Liver (tissue), 9 donors: ENCODE data around the gene CRLF1. TPM values are rescaled to one million over a fixed set of nuclear protein-coding genes. Genes with fewer than 3 reads are reported as not detected.

Experiments
- DNase-seq: peaks from one replicate; pipeline ENCODE4 v3.0.0-alpha.2; 2017; ENCODE audit warnings: low spot score
- H3K27ac ChIP-seq, 2 donors: one replicate each; pipeline ENCODE4 v1.7.0; 2013; ENCODE audit warnings: inconsistent platforms in 2 of 2, low read length in 2 of 2, control low read depth in 1 of 2, low read depth in 1 of 2, mild to moderate bottlenecking in 1 of 2
- H3K27me3 ChIP-seq, 4 donors: one replicate each; pipeline versions ENCODE4 v1.6.1 to v1.7.0; 2013; ENCODE audit warnings: low read length in 3 of 4, inconsistent platforms in 1 of 4, mild to moderate bottlenecking in 1 of 4, moderate library complexity in 1 of 4; ENCODE audit not compliant: control insufficient read depth in 4 of 4, insufficient read depth in 4 of 4
- H3K36me3 ChIP-seq, 4 donors: one replicate each; pipeline versions ENCODE4 v1.6.1 to v1.7.0; 2013; ENCODE audit warnings: low read length in 3 of 4, mild to moderate bottlenecking in 3 of 4, low read depth in 1 of 4, moderate library complexity in 1 of 4; ENCODE audit not compliant: control insufficient read depth in 4 of 4, insufficient read depth in 3 of 4
- H3K4me1 ChIP-seq, 4 donors: one replicate each; pipeline versions ENCODE4 v1.6.1 to v1.7.0; 2013; ENCODE audit warnings: low read length in 3 of 4, mild to moderate bottlenecking in 3 of 4, moderate library complexity in 1 of 4; ENCODE audit not compliant: control insufficient read depth in 4 of 4, insufficient read depth in 4 of 4
- H3K4me3 ChIP-seq, 3 donors: one replicate each; pipeline versions ENCODE4 v1.6.1 to v1.7.0; 2013; ENCODE audit warnings: low read length in 3 of 3, control low read depth in 1 of 3, low read depth in 1 of 3, mild to moderate bottlenecking in 1 of 3
- H3K9ac ChIP-seq, 2 donors: one replicate each; pipeline ENCODE4 v1.7.0; 2013; ENCODE audit warnings: low read length in 2 of 2, mild to moderate bottlenecking in 2 of 2, moderate library complexity in 2 of 2, control low read depth in 1 of 2, low read depth in 1 of 2
- H3K9me3 ChIP-seq, 4 donors: one replicate each; pipeline versions ENCODE4 v1.6.1 to v1.7.0; 2013; ENCODE audit warnings: low read length in 3 of 4; ENCODE audit not compliant: control insufficient read depth in 4 of 4
- EGR1 ChIP-seq, 2 donors: IDR thresholded peaks; 2 replicates each; pipeline ENCODE4 v1.6.1; 2016 to 2018; ENCODE audit warnings: antibody characterized with exemption in 2 of 2, low read depth in 2 of 2
- FOXA1 ChIP-seq: IDR thresholded peaks from 2 replicates; pipeline ENCODE4 v1.6.1; 2016; ENCODE audit warnings: antibody characterized with exemption
- FOXA2 ChIP-seq: IDR thresholded peaks from 2 replicates; pipeline ENCODE4 v1.6.1; 2016; ENCODE audit warnings: antibody characterized with exemption
- GABPA ChIP-seq, 2 donors: IDR thresholded peaks in 1 of 2; conservative IDR thresholded peaks in 1 of 2; 2 replicates each; pipeline ENCODE4 v1.6.1; 2016; ENCODE audit warnings: antibody characterized with exemption in 2 of 2, mild to moderate bottlenecking in 1 of 2, moderate library complexity in 1 of 2
- HNF4A ChIP-seq, 2 donors: conservative IDR thresholded peaks; 2 replicates each; pipeline ENCODE4 v1.6.1; 2016; ENCODE audit warnings: antibody characterized with exemption in 2 of 2, mild to moderate bottlenecking in 2 of 2
- HNF4G ChIP-seq: IDR thresholded peaks from 2 replicates; pipeline ENCODE4 v1.6.1; 2016; ENCODE audit warnings: antibody characterized with exemption
- JUND ChIP-seq, 2 donors: IDR thresholded peaks; 2 replicates each; pipeline ENCODE4 v1.6.1; 2016; ENCODE audit warnings: antibody characterized with exemption in 2 of 2
- NR2F2 ChIP-seq: IDR thresholded peaks from 2 replicates; pipeline ENCODE4 v1.6.1; 2016; ENCODE audit warnings: antibody characterized with exemption
- RAD21 ChIP-seq, 2 donors: IDR thresholded peaks; 2 replicates each; pipeline ENCODE4 v1.6.1; 2016; ENCODE audit warnings: antibody characterized with exemption in 2 of 2, mild to moderate bottlenecking in 2 of 2
- RXRA ChIP-seq, 2 donors: IDR thresholded peaks; 2 replicates each; pipeline ENCODE4 v1.6.1; 2017 to 2018; ENCODE audit warnings: antibody characterized with exemption in 2 of 2, mild to moderate bottlenecking in 1 of 2
- SP1 ChIP-seq: IDR thresholded peaks from 2 replicates; pipeline ENCODE4 v1.6.1; 2018; ENCODE audit warnings: antibody characterized with exemption, mild to moderate bottlenecking
- TAF1 ChIP-seq: conservative IDR thresholded peaks from 2 replicates; pipeline ENCODE4 v1.6.1; 2016; ENCODE audit warnings: antibody characterized with exemption, mild to moderate bottlenecking
- YY1 ChIP-seq: IDR thresholded peaks from 2 replicates; pipeline ENCODE4 v1.6.1; 2016; ENCODE audit warnings: antibody characterized with exemption, mild to moderate bottlenecking
- WGBS: extraction: QIAGEN DNeasy Blood & Tissue Kit; methylation state at CpG from one replicate; pipeline ENCODE4 v1.1.7; 2013; 5-methylcytosine and 5-hydroxymethylcytosine counted together
- polyA plus RNA-seq, 2 donors: library from polyadenylated mRNA; stranded (reverse) in 1 of 2; unstranded in 1 of 2; fragments of 200-250 nt in 1 of 2; fragments of >200 nt in 1 of 2; fragmentation: Nextera tagmentation in 1 of 2; extraction: Ambion mirVana in 1 of 2; gene quantifications; one replicate each; pipeline versions ENCODE4 v1.2.1 to v1.2.3, GENCODE V29; 2013 to 2015
- total RNA-seq, 2 donors: library from RNA; depleted of rRNA; stranded (reverse); fragments of >200 nt; gene quantifications; one replicate each; pipeline ENCODE4 v1.2.3, GENCODE V29; 2014
- TF ChIP-seq, protein P1 (sequence below): fragments of 150-350 bp; IDR thresholded peaks from 2 replicates; pipeline ENCODE4 v1.5.1; 2017; ENCODE audit warnings: improper control_type of control experiment, low read depth, low read length; ENCODE audit not compliant: missing input control
- TF ChIP-seq, protein P2 (sequence below): IDR thresholded peaks from 2 replicates; pipeline ENCODE4 v1.6.1; 2016; ENCODE audit warnings: antibody characterized with exemption
- TF ChIP-seq, protein P3 (sequence below): IDR thresholded peaks from 2 replicates; pipeline ENCODE4 v1.6.1; 2016; ENCODE audit warnings: antibody characterized with exemption
- TF ChIP-seq, protein P4 (sequence below): IDR thresholded peaks from 2 replicates; pipeline ENCODE4 v1.6.1; 2016; ENCODE audit warnings: antibody characterized with exemption
- TF ChIP-seq, protein P5 (sequence below): IDR thresholded peaks from 2 replicates; pipeline ENCODE4 v1.6.1; 2016; ENCODE audit warnings: antibody characterized with exemption, mild to moderate bottlenecking
- donor health status: healthy.
- donor health status: healthy.
- donor health status: healthy.
- donor health status: healthy.
- donor health status: healthy.

The CRLF1 gene
- total and polyA plus RNA-seq, 4 donors = 0.49 to 1.9 (median 1.6) TPM; not detected in 1

GRCh38 chr19:18647807-18648206, 41.2 kb upstream of the CRLF1 start:
- H3K36me3 ChIP-seq = no peaks in the 10 kb centered on the region
- no peak overlapping the region for H3K4me3 ChIP-seq
- no peak for DNase-seq
- TF ChIP-seq RAD21 (IDR thresholded peaks at IDR 0.05) (no peak), SP1 (no peak), TAF1 (no peak), EGR1 (IDR thresholded peaks at IDR 0.05; ENCODE audit: low read depth in 2 of 2) (no peak), NR2F2 (no peak), HNF4G (no peak), FOXA1 (no peak), GABPA (IDR thresholded peaks at IDR 0.05 in 1 of 2, conservative IDR thresholded peaks at IDR 0.05 in 1 of 2) (no peak), RXRA (IDR thresholded peaks at IDR 0.05) (no peak), YY1 (no peak), HNF4A (conservative IDR thresholded peaks at IDR 0.05) (no peak), FOXA2 (no peak), JUND (IDR thresholded peaks at IDR 0.05) (no peak)
- TF ChIP-seq, protein P1, sequence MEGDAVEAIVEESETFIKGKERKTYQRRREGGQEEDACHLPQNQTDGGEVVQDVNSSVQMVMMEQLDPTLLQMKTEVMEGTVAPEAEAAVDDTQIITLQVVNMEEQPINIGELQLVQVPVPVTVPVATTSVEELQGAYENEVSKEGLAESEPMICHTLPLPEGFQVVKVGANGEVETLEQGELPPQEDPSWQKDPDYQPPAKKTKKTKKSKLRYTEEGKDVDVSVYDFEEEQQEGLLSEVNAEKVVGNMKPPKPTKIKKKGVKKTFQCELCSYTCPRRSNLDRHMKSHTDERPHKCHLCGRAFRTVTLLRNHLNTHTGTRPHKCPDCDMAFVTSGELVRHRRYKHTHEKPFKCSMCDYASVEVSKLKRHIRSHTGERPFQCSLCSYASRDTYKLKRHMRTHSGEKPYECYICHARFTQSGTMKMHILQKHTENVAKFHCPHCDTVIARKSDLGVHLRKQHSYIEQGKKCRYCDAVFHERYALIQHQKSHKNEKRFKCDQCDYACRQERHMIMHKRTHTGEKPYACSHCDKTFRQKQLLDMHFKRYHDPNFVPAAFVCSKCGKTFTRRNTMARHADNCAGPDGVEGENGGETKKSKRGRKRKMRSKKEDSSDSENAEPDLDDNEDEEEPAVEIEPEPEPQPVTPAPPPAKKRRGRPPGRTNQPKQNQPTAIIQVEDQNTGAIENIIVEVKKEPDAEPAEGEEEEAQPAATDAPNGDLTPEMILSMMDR = no peak
- TF ChIP-seq, protein P2, sequence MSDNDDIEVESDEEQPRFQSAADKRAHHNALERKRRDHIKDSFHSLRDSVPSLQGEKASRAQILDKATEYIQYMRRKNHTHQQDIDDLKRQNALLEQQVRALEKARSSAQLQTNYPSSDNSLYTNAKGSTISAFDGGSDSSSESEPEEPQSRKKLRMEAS = no peak
- TF ChIP-seq, protein P3, sequence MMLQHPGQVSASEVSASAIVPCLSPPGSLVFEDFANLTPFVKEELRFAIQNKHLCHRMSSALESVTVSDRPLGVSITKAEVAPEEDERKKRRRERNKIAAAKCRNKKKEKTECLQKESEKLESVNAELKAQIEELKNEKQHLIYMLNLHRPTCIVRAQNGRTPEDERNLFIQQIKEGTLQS = no peak
- TF ChIP-seq, protein P4, sequence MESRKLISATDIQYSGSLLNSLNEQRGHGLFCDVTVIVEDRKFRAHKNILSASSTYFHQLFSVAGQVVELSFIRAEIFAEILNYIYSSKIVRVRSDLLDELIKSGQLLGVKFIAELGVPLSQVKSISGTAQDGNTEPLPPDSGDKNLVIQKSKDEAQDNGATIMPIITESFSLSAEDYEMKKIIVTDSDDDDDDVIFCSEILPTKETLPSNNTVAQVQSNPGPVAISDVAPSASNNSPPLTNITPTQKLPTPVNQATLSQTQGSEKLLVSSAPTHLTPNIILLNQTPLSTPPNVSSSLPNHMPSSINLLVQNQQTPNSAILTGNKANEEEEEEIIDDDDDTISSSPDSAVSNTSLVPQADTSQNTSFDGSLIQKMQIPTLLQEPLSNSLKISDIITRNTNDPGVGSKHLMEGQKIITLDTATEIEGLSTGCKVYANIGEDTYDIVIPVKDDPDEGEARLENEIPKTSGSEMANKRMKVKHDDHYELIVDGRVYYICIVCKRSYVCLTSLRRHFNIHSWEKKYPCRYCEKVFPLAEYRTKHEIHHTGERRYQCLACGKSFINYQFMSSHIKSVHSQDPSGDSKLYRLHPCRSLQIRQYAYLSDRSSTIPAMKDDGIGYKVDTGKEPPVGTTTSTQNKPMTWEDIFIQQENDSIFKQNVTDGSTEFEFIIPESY = no peak
- TF ChIP-seq, protein P5, sequence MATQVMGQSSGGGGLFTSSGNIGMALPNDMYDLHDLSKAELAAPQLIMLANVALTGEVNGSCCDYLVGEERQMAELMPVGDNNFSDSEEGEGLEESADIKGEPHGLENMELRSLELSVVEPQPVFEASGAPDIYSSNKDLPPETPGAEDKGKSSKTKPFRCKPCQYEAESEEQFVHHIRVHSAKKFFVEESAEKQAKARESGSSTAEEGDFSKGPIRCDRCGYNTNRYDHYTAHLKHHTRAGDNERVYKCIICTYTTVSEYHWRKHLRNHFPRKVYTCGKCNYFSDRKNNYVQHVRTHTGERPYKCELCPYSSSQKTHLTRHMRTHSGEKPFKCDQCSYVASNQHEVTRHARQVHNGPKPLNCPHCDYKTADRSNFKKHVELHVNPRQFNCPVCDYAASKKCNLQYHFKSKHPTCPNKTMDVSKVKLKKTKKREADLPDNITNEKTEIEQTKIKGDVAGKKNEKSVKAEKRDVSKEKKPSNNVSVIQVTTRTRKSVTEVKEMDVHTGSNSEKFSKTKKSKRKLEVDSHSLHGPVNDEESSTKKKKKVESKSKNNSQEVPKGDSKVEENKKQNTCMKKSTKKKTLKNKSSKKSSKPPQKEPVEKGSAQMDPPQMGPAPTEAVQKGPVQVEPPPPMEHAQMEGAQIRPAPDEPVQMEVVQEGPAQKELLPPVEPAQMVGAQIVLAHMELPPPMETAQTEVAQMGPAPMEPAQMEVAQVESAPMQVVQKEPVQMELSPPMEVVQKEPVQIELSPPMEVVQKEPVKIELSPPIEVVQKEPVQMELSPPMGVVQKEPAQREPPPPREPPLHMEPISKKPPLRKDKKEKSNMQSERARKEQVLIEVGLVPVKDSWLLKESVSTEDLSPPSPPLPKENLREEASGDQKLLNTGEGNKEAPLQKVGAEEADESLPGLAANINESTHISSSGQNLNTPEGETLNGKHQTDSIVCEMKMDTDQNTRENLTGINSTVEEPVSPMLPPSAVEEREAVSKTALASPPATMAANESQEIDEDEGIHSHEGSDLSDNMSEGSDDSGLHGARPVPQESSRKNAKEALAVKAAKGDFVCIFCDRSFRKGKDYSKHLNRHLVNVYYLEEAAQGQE = no peak
- WGBS = 95% methylated on average over 10 of the region's 10 CpGs
- peaks cover 0 to 14% (median 2%) of the 10 kb centered on the region in 4 donors for H3K4me1 ChIP-seq
- H3K9ac ChIP-seq = no peak overlapping the region
- no peaks in the 10 kb centered on the region for H3K27me3 ChIP-seq
- H3K27ac ChIP-seq = no peak overlapping the region
- no peaks in the 10 kb centered on the region for H3K9me3 ChIP-seq
